PFSK-1 (cell line): ENCODE measurements around the gene CDY2A. TPM values are rescaled to one million over a fixed set of nuclear protein-coding genes. Genes with fewer than 3 reads are reported as not detected.
"Not testable (repeated sequence)": the region's sequence is repeated elsewhere in the genome, so short reads cannot be mapped to it uniquely, and the experiment has no call there.

Experiments used
- POLR2AphosphoS5 ChIP-seq: IDR thresholded peaks from 2 replicates; pipeline ENCODE4 v1.6.1; 2012; ENCODE audit warnings: low read depth, mild to moderate bottlenecking, control low read depth, low read length, moderate library complexity
- SIN3A ChIP-seq: IDR thresholded peaks from 2 replicates; pipeline ENCODE4 v1.6.1; 2012; ENCODE audit warnings: mild to moderate bottlenecking, low read length, moderate library complexity, borderline replicate concordance; ENCODE audit not compliant: insufficient read depth
- TAF1 ChIP-seq: IDR thresholded peaks from 2 replicates; pipeline ENCODE4 v1.6.1; 2012; ENCODE audit warnings: low read length, control low read depth, borderline replicate concordance; ENCODE audit not compliant: insufficient read depth
- polyA plus RNA-seq: library from polyadenylated mRNA; unstranded; fragments of >200 nt; gene quantifications from one replicate; pipeline ENCODE4 v1.2.1, GENCODE V29; 2012; ENCODE audit warnings: low read depth, missing spikeins; ENCODE audit not compliant: insufficient read length

Gene CDY2A, protein sequence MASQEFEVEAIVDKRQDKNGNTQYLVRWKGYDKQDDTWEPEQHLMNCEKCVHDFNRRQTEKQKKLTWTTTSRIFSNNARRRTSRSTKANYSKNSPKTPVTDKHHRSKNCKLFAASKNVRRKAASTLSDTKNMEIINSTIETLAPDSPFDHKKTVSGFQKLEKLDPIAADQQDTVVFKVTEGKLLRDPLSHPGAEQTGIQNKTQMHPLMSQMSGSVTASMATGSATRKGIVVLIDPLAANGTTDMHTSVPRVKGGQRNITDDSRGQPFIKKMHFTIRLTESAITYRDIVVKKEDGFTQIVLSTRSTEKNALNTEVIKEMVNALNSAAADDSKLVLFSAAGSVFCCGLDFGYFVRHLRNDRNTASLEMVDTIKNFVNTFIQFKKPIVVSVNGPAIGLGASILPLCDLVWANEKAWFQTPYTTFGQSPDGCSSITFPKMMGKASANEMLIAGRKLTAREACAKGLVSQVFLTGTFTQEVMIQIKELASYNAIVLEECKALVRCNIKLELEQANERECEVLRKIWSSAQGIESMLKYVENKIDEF
- not detected for polyA plus RNA-seq

GRCh38 chrY:18025487-18025886, at the start of gene CDY2A:
CDY2A (plus strand) TSS chrY:18025787; CDS start chrY:18026115, 328 bp downstream.
- not testable (repeated sequence) for TF ChIP-seq TAF1, POLR2AphosphoS5, SIN3A
